PC-9 (cell line): ENCODE results near the gene SORCS2.

Experiments used
- EZH2 ChIP-seq: fragments of 200-600 bp; sonication (generic); IDR thresholded peaks from 2 replicates; pipeline ENCODE4 v1.8.0; 2017; ENCODE audit warnings: antibody characterized with exemption, low read depth
- TF ChIP-seq, protein P1 (sequence below): fragments of 200-600 bp; sonication (generic); conservative IDR thresholded peaks from 2 replicates; pipeline ENCODE4 v1.6.1; 2017; ENCODE audit warnings: mixed run types, antibody characterized with exemption, mild to moderate bottlenecking, moderate library complexity

DNA sequence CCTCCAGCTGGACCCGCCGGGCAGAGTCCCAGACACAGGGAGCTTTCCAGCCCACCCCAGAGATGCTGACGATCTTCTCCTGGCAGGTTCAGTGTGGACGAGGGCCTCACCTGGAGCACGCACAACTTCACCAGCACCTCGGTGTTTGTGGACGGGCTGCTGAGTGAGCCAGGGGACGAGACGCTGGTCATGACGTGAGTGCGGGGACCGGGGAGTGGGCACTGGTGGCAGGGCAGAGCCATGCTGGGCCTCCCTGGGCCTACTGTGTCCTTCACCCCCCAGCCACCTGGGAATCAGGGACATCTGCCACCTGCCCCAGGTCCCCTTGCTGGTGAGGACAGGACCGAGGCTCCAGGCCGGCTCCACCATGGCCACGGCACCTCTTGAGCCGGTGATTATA is 511.8 kb downstream of the SORCS2 start:
- TF ChIP-seq, protein P1, sequence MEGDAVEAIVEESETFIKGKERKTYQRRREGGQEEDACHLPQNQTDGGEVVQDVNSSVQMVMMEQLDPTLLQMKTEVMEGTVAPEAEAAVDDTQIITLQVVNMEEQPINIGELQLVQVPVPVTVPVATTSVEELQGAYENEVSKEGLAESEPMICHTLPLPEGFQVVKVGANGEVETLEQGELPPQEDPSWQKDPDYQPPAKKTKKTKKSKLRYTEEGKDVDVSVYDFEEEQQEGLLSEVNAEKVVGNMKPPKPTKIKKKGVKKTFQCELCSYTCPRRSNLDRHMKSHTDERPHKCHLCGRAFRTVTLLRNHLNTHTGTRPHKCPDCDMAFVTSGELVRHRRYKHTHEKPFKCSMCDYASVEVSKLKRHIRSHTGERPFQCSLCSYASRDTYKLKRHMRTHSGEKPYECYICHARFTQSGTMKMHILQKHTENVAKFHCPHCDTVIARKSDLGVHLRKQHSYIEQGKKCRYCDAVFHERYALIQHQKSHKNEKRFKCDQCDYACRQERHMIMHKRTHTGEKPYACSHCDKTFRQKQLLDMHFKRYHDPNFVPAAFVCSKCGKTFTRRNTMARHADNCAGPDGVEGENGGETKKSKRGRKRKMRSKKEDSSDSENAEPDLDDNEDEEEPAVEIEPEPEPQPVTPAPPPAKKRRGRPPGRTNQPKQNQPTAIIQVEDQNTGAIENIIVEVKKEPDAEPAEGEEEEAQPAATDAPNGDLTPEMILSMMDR, result no peak
- no peak for TF ChIP-seq EZH2
